ENCODE measurements around the gene TANC1. TPM values are rescaled to one million over a fixed set of nuclear protein-coding genes. Genes with fewer than 3 reads are reported as not detected.

Gene TANC1
- total RNA-seq, 4 donors from 2014 or later, result 20.6 to 64.8 (median 31.5) TPM

GRCh38 chr2:158943973-158944372, 24.5 kb upstream of the TANC1 start:
- TF ChIP-seq CTCF (IDR thresholded peaks at IDR 0.05; ENCODE audit: low read depth), result no peak

GRCh38 chr2:158948964-158949699, 19.3 kb upstream of the TANC1 start:
- no peak for TF ChIP-seq CTCF (IDR thresholded peaks at IDR 0.05; ENCODE audit: low read depth)

- no peak for TF ChIP-seq CTCF (IDR thresholded peaks at IDR 0.05; ENCODE audit: low read depth)
These were observed 15.0 kb upstream of the TANC1 start for GRCh38 chr2:158953454-158953853.

- TF ChIP-seq CTCF (IDR thresholded peaks at IDR 0.05; ENCODE audit: low read depth), result no peak
These were observed 14.3 kb upstream of the TANC1 start for GRCh38 chr2:158953926-158954763.

- no peak for TF ChIP-seq CTCF (IDR thresholded peaks at IDR 0.05; ENCODE audit: low read depth)
These were observed 12.5 kb upstream of the TANC1 start for GRCh38 chr2:158955842-158956365.

- TF ChIP-seq CTCF (IDR thresholded peaks at IDR 0.05; ENCODE audit: low read depth), result no peak
These were observed 10.1 kb upstream of the TANC1 start for GRCh38 chr2:158958365-158958764.

GRCh38 chr2:158960193-158960592, 8.2 kb upstream of the TANC1 start:
- no peak for TF ChIP-seq CTCF (IDR thresholded peaks at IDR 0.05; ENCODE audit: low read depth)

Measured in subcutaneous adipose tissue (tissue), 4 donors.